NCI-H446 (cell line): Measurements from ENCODE around the gene ZKSCAN1.
A peak's percentile ranks its signal among the peaks of the same experiment; 100 is the strongest.
"Not testable (repeated sequence)": the region's sequence is repeated elsewhere in the genome, so short reads cannot be mapped to it uniquely, and the experiment has no call there.

ENCODE experiments used
- DNase-seq, 2 experiments: peaks; one replicate each; lab custom pipeline; 2025; lab: John Stamatoyannopoulos, UW

Gene ZKSCAN1

DNA sequence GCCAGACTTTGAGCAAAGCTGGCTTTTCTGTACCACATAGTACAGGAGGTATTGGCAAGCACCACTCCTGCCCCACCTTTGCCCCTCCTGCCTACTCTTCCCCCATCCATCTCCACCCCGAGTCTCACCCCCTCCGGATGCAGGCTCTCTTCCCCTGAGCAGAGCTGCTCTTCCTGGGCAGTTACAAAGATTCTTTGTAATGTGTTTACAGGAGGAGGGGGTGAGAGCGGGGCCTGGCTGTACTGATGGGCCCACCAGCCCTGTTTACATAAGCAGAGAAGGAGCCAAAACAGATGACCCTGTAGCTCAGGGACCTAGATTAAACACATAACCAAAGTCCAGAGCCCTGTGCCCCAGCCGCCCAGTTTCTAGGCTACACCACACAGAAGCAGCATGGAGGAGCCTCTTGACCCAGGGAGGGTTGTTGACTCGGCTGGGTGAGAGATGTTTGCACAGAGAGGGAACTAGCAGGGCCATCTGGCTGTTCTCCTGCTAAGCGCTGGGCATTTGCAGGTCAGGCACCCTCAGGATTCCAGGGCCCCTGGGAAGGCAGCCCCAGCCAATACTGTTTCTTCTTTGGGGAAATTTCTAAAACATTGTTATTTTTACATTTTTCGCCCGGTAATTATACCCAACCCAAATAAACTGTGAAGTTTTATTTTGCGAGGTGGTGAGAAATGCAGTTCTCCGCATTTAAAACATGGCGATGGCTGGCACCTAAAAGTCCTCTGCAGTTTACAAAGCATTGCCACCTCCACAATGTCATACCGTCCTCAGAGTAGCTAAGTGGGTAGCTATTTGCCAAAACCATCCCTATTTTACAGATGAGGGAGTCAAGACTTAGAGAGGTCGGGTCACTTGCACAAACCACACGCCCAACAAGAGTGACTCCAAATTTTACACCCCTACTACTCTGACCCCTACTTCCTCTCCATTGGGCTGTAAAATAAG, 11.4 kb upstream of the ZKSCAN1 start:
- no peak for DNase-seq

DNA sequence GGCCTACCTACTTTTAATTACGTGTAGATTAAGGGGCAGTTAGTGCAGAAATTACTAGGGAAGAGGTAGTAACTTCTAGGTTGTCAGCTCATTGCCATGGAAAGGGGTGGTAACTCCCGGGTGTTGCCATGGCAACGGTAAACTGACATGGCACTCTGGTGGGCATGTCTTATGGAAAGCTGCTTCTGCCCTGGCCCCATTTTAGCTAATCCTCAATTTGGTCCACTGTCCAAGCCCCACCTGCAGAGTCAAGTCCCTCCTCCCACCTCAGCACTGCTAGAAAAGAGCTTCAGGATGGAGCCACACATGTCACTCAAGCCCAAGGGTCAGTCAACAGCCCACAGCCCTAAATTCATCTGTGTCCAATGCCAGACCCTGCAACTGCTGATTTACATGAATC, 7.5 kb upstream of the ZKSCAN1 start:
- peak in 1 of 2 experiments; percentile 15 for DNase-seq

DNA sequence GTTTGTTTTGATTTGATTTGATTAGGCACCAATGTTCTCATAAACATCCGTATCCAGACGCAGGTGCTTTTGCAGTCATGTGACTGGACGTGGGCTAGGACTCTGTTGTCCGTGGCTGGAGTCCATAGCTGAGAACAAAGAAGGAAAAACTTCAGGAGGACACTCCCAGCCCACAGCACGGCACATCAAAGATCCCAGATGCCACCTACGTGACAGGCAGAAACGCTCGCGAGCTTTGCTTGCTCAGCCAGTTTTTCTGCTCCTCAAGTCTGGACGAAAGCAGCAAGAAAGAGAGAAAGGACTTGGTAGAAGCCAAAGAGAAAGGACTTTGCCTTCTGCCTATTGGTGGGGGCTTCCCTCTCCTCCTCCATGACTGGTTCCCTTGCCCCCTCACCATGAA, 6.9 kb upstream of the ZKSCAN1 start:
- no peak for DNase-seq

DNA sequence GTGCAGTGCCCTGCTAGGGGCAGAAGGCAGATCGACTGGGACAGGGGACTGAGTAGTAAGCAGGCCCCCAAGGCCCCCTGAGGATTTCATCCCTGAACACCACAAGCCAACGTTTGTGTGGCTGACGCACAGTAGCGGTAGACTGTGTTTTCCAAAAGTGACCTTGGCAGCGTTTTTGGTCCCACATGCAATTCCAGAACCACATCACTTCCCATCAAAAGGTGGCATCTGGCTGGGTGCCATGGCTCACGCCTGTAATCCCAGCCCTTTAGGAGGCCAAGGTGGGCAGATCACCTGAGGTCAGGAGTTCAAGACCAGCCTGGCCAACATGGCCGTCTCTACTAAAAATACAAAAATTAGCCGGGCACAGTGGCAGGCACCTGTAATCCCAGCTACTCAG, 5.4 kb upstream of the ZKSCAN1 start:
- DNase-seq = not testable (repeated sequence)

DNA sequence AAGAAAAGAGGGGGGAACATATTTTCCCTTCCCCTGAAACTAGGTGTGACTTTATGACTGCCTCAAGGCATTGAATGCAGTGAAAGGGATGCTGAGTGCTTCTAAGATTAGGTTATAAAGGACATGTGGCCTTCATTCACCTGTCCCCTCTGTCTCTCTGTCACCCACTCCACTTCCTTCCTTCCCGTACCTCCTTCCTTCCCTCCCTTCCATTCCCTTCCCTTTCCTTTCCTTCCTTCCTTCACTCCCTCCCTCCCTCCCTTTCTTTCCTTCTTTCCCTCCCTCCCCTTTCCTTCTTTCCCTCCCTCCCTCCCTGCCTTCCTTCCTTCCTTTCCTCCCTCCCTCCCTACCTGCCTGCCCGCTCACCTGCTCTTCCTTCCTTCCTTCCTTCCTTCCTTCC, 4.5 kb upstream of the ZKSCAN1 start:
- no peak for DNase-seq

DNA sequence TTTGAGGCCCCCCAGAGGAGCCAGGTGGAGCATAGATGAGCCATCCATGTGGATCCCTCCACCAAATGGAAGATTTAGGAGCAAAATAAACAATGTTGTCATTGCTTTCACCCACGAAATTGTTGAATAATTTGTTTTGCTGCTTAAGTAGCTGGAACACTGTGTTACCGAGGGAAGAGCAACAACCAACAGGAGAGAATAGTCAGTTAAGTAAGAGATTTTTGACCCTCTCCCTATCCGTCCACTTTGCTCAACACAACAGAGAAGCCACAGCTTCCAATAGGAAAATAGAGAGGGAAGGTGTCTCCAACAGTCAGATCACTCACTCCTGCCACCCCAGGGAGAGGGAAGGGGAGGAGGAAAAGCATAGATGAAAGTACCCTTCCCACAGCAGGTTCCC, 3.9 kb upstream of the ZKSCAN1 start:
- DNase-seq = no peak

DNA sequence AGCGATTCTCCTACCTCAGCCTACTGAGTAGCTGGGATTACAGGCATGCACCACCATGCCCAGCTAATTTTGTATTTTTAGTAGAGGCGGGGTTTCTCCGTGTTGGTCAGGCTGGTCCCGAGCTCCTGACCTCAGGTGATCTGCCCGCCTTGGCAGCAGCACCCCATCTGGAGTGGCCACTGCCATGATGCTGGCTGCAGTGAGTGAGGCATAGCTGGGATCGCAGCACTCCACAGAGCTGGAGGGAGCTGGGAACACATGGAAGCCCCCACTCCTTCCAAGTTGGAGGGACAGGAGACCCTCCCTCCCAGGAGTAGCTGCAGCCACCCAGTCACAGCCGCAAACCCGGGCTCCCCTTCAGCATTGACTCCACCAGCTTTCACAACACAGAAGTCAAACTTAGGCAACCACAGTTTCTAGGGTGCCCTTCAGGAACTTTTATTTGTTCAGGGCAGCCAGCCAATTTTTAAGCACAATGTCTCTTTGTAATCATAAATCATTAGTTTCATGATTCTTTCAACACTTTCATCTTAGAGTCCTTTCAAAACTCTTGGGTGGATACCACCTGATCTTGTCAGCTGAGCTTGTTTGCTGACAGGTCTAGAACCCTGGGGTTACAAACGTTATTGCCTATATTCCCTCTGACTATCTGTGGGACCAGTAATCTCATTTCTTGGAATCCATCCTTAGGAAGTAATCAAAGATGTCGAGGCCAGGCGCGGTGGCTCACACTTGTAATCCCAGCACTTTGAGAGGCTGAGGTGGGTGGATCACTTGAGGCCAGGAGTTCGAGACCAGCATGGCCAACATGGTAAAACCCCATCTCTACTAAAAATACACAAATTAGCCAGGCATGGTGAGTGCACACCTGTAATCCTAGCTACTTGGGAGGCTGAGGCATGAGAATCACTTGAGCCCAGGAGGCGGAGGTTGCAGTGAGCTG, 2.7 kb upstream of the ZKSCAN1 start:
- not testable (repeated sequence) for DNase-seq

DNA sequence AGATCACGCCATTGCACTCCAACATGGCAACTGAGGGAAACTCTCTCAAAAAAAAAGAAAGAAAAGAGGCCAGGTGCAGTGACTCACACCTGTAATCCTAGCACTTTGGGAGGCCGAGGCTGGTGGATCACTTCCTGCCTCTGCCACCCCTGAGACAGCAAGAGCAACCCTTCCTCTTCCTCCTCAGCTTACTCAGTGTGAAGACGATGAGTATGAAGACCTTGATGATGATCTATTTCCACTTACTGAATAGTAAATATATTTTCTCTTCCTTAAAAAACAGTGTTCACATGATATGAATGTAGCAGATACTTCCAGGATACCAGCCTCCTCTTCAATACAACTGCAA, 2.1 kb upstream of the ZKSCAN1 start:
- no peak for DNase-seq

DNA sequence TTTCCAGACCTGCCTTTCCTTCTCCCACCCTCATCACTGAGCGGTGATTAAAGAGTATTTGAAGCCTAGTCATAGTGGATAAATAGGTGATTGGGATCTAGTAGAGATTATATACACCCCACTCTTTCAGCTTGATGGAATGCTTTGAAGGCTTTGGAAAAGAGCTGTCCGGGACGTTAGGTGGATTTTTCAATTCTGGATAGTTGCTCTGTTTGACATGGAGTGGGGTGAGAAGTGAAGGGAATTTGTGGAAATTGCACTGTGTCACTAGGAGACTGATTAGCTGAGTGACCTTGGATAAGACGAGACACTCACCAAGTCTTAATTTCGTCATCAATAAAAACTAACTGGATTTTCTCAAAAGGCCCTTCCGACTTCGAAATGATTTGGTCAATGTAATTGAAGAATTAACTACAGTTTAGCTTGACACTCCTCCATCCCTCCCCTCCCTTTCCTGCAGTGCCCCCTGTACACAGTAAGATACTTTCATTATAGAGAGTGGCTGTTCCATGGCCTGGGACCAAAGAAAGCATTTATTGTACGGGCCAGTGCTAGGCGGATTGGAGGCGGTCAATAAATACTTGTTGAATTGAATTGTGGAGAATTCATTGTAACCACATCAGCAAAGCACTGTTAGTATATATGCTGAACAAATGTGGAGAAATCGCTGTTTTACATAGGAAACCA, 962 bp downstream of the ZKSCAN1 start:
- DNase-seq = no peak

DNA sequence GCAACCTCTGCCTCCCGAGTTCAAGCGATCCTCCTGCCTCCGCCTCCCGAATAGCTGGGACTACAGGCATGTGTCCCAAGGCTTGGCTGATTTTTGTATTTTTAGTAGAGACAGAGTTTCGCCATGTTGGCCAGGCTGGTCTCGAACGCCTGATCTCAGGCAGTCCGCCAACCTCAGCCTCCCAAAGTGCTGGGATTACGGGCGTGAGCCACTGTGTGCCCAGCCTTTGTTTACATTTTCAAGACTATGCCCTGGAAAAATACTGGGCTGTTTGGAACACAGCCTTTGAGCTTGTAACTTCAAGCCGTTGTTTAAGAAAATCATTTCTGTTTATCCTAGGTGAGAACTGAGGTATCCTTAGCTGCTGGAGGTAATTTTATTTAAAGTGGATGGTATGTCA, 1.9 kb downstream of the ZKSCAN1 start:
- no peak for DNase-seq

DNA sequence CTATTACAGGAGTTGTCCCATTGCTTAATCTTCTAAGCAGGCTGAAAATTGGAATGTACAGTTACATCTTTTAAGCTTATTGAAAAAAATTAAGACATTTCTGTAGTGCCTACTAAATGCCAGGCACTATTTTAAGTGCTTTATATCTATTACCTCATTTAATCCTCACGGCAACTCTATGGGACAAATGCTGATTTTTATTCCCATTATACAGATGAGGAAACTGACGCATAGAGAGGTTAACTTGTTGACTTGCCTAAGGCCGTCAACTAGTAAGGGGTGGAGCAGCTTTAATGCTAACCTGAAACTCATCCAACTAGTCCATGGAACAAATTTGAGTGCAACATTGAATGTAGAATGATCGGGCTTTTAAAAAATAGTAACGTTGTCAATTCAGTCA, 2.5 kb downstream of the ZKSCAN1 start:
- no peak for DNase-seq

DNA sequence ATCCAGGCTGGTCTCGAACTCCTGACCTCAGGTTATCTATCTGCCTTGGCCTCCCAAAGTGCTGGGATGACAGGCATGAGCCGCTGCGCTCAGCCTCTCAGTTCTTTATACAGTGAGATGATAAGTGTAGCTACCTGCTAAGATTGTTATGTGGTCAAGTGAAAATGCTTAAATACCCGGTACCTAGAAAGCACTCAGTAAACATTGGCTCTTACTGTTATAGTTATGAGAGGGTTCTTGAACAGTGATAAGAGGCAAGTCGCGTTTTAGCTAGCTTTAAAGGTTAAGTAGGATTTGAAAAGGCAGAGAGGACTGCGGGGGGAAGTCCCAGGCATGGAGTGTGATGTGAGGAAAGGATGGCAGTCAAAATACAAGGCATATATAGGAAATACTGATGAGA, 4.5 kb downstream of the ZKSCAN1 start:
- no peak for DNase-seq

DNA sequence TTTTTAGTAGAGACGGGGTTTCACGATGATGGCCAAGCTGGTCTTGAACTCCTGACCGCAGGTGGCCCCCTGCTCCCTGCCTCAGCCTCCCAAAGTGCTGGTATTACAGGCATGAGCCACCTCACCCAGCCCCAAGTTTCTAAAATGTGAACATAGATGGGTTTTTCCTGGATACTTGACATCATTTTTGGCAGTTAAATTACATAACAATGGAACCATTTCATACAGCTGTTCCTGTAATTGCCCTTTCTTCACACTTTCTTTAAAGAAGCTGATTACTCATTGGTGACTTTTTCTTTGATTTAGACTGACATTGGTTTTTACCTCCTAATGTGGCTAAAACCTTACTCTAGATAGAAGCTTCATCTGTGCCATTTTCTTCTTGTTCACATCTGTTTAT, 5.9 kb downstream of the ZKSCAN1 start:
- no peak for DNase-seq

DNA sequence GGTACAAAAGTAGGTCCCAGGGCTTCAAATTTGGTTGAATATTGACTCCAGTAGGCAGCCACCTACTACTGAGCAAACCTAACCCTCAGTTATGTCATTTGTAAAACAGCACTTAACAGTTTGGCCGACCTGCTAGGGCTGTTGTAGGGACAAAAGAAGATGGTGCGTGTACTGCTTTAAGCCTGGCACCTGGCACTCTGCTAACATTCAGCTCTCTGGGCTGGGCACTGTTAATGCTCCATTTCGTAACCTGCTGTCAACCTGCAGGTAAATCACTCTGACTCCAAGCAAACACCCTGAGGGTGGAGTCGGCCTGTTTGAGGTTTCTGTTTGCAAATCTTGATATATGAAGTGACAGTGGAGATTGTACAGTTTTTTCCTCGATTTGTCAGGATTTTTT, 7.2 kb downstream of the ZKSCAN1 start:
- no peak for DNase-seq

DNA sequence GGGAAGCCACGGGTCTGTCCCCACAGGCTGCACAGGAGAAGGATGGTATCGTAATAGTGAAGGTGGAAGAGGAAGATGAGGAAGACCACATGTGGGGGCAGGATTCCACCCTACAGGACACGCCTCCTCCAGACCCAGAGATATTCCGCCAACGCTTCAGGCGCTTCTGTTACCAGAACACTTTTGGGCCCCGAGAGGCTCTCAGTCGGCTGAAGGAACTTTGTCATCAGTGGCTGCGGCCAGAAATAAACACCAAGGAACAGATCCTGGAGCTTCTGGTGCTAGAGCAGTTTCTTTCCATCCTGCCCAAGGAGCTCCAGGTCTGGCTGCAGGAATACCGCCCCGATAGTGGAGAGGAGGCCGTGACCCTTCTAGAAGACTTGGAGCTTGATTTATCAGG, 8.1 kb downstream of the ZKSCAN1 start:
- DNase-seq = no peak

DNA sequence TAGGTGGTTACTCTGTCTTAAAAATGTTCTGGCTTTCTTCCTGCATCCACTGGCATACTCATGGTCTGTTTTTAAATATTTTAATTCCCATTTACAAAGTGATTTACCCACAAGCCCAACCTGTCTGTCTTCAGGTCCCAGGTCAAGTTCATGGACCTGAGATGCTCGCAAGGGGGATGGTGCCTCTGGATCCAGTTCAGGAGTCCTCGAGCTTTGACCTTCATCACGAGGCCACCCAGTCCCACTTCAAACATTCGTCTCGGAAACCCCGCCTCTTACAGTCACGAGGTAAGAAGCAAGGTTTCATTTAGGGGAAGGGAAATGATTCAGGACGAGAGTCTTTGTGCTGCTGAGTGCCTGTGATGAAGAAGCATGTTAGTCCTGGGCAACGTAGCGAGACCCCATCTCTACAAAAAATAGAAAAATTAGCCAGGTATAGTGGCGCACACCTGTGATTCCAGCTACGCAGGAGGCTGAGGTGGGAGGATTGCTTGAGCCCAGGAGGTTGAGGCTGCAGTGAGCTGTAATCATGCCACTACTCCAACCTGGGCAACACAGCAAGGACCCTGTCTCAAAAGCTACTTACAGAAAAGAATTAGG, 8.7 kb downstream of the ZKSCAN1 start:
- DNase-seq = no peak

DNA sequence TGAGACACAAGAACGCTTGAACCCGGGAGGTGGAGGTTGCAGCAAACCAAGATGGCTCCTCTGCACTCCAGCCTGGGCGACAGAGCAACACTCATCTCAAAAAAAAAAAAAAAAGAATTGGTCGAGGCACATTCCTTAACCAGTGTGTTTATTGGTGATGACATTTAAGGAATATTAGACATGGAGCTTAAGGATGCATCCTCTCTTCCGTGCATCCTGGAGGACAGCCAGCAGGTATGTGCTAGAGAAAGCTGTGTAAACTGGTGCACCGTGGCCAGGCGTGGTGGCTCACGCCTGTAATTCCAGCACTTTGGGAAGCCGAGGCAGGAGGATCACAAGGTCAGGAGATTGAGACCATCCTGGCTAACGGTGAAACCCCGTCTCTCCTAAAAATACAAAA, 11.8 kb downstream of the ZKSCAN1 start:
- no peak for DNase-seq

DNA sequence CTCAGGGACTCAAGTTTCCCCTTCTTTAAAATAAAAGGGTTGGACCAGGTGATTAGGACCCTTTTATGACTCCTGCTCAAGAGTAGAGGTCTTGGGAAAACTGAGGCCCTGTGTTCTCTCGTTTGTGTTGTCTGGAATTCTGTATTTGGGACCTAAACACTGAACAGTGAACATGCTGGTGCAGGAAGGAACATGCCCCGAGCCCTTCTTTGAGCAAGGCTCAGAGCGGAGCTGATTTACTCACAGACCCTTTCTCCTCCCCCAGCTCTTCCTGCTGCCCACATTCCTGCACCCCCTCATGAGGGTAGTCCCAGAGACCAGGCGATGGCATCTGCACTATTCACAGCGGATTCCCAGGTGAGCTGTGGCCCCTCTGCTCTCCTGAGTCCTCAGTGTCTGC, 14.2 kb downstream of the ZKSCAN1 start:
- no peak for DNase-seq

DNA sequence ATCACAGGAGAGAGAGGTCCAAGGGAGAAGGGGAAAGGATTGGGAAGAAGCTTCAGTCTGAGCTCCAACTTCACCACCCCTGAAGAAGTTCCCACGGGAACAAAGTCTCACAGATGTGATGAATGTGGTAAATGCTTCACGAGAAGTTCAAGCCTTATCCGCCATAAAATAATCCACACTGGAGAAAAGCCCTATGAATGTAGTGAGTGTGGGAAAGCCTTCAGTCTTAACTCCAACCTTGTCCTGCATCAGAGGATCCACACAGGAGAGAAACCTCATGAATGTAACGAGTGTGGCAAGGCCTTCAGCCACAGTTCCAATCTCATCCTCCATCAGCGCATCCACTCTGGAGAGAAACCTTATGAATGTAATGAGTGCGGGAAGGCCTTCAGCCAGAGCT, 18.1 kb downstream of the ZKSCAN1 start:
- DNase-seq = no peak

DNA sequence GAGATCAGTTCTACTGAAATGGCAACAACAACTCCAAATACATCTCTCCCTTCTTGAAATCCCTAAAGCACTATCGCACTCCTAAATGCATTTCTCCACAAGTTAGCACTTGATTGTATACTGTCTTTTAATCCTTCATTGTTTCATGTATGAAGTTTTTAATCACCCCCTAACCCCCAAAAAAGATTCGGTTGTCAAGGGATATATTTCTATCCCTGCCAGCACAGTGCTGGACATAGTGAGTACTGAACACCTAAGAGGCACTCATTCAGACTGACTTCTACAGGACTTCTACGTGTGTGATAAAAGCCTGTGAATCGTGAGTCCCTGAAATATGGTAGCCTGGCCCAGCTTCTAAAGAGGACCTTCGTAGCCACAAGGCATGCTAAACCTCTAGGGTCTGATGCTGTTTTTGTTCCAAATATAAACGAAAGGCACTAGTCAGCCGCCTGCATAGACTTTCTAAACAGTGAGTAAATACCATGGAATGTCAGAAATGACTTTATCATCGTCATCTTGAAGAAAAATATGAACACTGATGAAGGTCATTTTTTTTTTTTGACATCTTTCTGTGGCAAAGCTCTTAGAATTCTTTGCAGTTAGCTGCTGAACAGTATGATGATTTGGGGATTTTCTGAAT, 19.6 kb downstream of the ZKSCAN1 start:
- no peak for DNase-seq

DNA sequence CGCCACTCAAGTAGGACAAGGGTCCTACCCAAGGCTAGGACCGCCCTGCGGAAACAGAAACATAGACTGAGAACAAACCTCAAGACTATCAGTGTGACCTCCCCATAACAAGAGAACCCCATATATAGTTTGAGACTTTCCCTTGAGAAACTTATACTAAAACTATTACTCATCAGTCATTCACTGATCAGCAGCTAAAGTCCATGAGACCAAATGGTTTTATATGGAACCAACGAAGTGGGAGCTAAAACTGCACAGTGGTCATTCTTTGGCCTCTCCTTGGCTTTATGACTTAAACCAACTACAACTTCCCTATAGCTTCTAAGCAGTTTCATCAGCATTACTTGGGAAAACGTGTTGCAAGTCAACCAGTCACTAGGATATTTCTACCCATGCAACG, 20.5 kb downstream of the ZKSCAN1 start:
- DNase-seq = no peak

DNA sequence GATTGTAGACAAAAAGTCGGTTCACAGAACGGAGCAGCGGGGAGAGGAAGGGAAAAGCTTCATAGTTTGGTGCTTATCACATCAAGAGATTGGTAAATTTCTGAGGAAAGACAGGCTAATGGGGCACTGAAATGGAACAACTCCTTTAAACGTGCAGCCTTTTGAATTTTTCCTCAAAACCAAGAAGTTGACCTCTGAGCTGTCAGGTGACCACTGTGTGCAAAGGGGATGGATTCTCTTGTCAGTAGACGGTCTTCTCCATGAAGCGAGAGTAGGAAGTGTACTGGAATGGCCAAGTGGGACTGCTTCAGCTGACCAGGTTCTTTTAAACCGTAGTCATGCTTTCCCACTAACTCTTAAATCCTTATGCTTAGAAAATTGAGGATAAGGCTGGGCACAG, 22.9 kb downstream of the ZKSCAN1 start:
- no peak for DNase-seq
